Esophagus (tissue), 2 donors: ENCODE data around the gene IL1RAP. TPM values are rescaled to one million over a fixed set of nuclear protein-coding genes. Genes with fewer than 3 reads are reported as not detected.
A peak's percentile ranks its signal among the peaks of the same experiment; 100 is the strongest.

ENCODE experiments used
- H3K27ac ChIP-seq, 2 donors: one replicate each; pipeline ENCODE4 v1.5.1; 2013; ENCODE audit warnings: low read depth in 2 of 2, mild to moderate bottlenecking in 2 of 2, inconsistent platforms in 1 of 2, low read length in 1 of 2, moderate library complexity in 1 of 2
- H3K27me3 ChIP-seq, 2 donors: one replicate each; pipeline ENCODE4 v1.6.1; 2013; ENCODE audit warnings: low read length in 2 of 2, control low read depth in 1 of 2, mild to moderate bottlenecking in 1 of 2; ENCODE audit not compliant: insufficient read depth in 2 of 2, control insufficient read depth in 1 of 2
- H3K36me3 ChIP-seq, 2 donors: one replicate each; pipeline ENCODE4 v1.6.1; 2013; ENCODE audit warnings: low read length in 1 of 2; ENCODE audit not compliant: control insufficient read depth in 2 of 2, insufficient read depth in 2 of 2
- H3K4me1 ChIP-seq, 2 donors: one replicate each; pipeline ENCODE4 v1.6.1; 2013; ENCODE audit warnings: low read length in 1 of 2; ENCODE audit not compliant: control insufficient read depth in 2 of 2, insufficient read depth in 2 of 2
- H3K4me3 ChIP-seq, 2 donors: one replicate each; pipeline ENCODE4 v1.5.1; 2013; ENCODE audit warnings: low read length in 2 of 2, mild to moderate bottlenecking in 2 of 2, low read depth in 1 of 2, moderate library complexity in 1 of 2
- H3K9me3 ChIP-seq, 2 donors: one replicate each; pipeline ENCODE4 v1.6.1; 2013; ENCODE audit warnings: mild to moderate bottlenecking in 2 of 2, low read depth in 1 of 2, low read length in 1 of 2, moderate library complexity in 1 of 2; ENCODE audit not compliant: control insufficient read depth in 2 of 2, insufficient read depth in 1 of 2
- WGBS, 2 donors: extraction: QIAGEN DNeasy Blood & Tissue Kit; methylation state at CpG; one replicate each; pipeline ENCODE4 v1.1.7; 2013; 5-methylcytosine and 5-hydroxymethylcytosine counted together
- polyA plus RNA-seq, 2 donors: library from polyadenylated mRNA; stranded (reverse); fragments of 200-250 nt; gene quantifications; one replicate each; pipeline ENCODE4 v1.2.3, GENCODE V29; 2013
- donor health status: healthy with polysubstance abuse.
- donor health status: Bipolar disorder and iron deficiency.

The IL1RAP gene
- polyA plus RNA-seq, 2 donors: 5.9 to 14.5 TPM

GRCh38 chr3:190581041-190581541 lies 67.2 kb downstream of the IL1RAP start:
- H3K4me1 ChIP-seq: no peaks in the 10 kb centered on the region
- no peak overlapping the region for H3K4me3 ChIP-seq
- WGBS, 2 donors: 69 to 79% methylated on average over 5 of the region's 5 CpGs
- H3K36me3 ChIP-seq: no peaks in the 10 kb centered on the region
- H3K9me3 ChIP-seq: no peaks in the 10 kb centered on the region
- no peaks in the 10 kb centered on the region for H3K27me3 ChIP-seq
- no peak overlapping the region for H3K27ac ChIP-seq

GRCh38 chr3:190582667-190583066 lies 68.8 kb downstream of the IL1RAP start:
- Histone ChIP-seq H3K4me1 (no peaks in the 10 kb centered on the region), H3K9me3 (no peaks in the 10 kb centered on the region), H3K36me3 (no peaks in the 10 kb centered on the region), H3K27ac (no peak overlapping the region), H3K27me3 (no peaks in the 10 kb centered on the region), H3K4me3 (no peak overlapping the region)
- 94 to 96% methylated on average over 2 of the region's 2 CpGs for WGBS, 2 donors

DNA sequence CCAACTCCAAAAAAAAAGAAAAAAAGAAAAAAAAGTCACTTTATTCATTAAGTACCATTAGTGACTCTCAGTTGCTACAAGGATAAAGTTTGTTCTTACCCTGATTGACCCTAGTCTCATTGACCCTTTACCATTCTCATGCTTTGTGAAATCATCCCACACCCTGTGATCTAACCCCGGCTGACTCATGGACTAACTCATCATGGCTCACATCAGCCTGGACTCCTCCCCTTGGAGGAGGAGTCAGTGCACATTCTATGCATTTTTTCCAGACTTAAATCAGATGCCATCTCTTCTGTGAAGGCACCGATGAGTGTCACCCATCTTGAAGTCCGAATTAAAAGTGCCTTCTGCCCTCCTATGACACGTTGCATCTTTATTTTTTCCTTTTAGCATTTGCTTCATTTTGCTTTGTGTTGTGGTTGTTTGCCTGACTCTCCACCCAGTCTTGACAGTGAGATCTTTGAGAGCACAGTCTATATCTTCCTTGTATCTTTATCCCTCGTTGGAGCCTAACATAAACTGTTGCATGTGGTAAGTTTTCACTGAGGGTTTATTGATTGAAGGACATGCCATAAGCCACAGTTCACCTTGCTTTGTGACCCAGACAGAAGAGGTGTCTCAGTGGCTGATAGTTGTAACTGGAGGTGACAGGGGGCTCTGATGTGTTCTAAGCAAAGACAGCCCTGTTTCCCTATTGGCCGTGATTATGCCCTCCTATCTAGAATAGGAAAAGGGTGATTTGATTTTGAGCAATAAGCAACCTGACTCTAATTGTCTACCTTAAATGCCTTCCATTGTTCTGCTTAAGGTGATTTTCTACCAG lies 72.1 kb downstream of the IL1RAP start:
- Histone ChIP-seq H3K9me3 (no peaks in the 10 kb centered on the region), H3K36me3 (no peaks in the 10 kb centered on the region), H3K27ac (peak overlapping the region; percentile 49 to 85), H3K4me1 (no peaks in the 10 kb centered on the region), H3K4me3 (no peak overlapping the region), H3K27me3 (no peaks in the 10 kb centered on the region)
- WGBS, 2 donors: 56% methylated on average over 6 of the region's 6 CpGs

- Histone ChIP-seq H3K4me1 (no peaks in the 10 kb centered on the region), H3K27ac (peak overlapping the region; percentile 49 to 85), H3K36me3 (no peaks in the 10 kb centered on the region), H3K9me3 (no peaks in the 10 kb centered on the region), H3K27me3 (no peaks in the 10 kb centered on the region), H3K4me3 (no peak overlapping the region)
- whole genome bisulfite sequencing, 2 donors: 41 to 56% methylated on average over 4 of the region's 4 CpGs
Measured at GRCh38 chr3:190586631-190587011, 72.7 kb downstream of the IL1RAP start.

DNA sequence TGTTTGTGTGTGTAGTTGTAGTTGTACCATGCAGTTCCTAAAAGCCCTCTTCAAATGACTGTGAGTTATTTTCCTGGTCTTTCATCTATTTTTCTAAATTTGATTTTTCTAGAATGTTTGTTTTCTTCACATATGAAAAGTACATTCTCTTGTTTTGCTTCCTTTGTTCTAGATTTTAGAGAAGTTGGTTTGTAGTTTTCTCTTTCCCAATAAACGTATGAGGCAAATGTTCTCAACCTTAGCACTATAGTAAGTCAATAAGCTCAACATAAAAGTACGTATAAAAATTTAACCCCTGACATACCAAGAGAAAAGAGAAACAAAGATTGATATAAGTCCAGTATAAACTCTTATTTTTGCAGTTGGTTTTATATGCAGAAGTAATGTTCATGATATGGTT lies 74.7 kb downstream of the IL1RAP start:
- Histone ChIP-seq H3K4me3 (no peak overlapping the region), H3K27me3 (no peaks in the 10 kb centered on the region), H3K27ac (no peak overlapping the region), H3K36me3 (no peaks in the 10 kb centered on the region), H3K9me3 (no peaks in the 10 kb centered on the region), H3K4me1 (no peaks in the 10 kb centered on the region)
- WGBS, 2 donors: 67 to 68% methylated on average over 2 of the region's 2 CpGs

- no peaks in the 10 kb centered on the region for H3K9me3 ChIP-seq
- WGBS, 2 donors: 82 to 94% methylated on average over 7 of the region's 7 CpGs
- H3K27ac ChIP-seq: no peak overlapping the region
Measured at GRCh38 chr3:190589326-190589725, 75.4 kb downstream of the IL1RAP start.

DNA sequence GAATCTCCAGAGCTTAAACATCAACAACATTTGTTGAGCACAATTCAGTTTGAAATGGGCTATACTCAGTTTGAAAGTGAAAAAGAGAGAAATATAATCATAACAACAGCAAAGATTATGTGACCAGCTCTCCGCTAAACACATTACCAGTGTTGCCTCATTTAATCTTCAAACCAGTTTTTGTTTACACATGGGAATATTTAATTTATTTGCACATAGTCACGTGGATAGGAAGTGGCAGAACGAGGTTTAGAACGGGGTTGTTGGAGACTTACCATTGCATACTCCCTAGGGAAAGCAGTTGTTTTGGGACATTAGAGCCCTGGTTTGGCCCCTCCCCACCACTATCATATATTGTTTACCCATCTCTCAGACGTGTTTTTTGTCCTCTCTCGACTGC lies 77.2 kb downstream of the IL1RAP start:
- Histone ChIP-seq H3K4me1 (no peaks in the 10 kb centered on the region), H3K36me3 (no peaks in the 10 kb centered on the region), H3K9me3 (no peaks in the 10 kb centered on the region), H3K27ac (no peak overlapping the region), H3K27me3 (no peaks in the 10 kb centered on the region), H3K4me3 (no peak overlapping the region)
- 39 to 57% methylated on average over 6 of the region's 6 CpGs for WGBS, 2 donors

More at GRCh38 chr3:190589326-190589725, 75.4 kb downstream of the IL1RAP start:
- Histone ChIP-seq H3K4me3 (no peak overlapping the region), H3K36me3 (no peaks in the 10 kb centered on the region), H3K4me1 (no peaks in the 10 kb centered on the region), H3K27me3 (no peaks in the 10 kb centered on the region)

DNA sequence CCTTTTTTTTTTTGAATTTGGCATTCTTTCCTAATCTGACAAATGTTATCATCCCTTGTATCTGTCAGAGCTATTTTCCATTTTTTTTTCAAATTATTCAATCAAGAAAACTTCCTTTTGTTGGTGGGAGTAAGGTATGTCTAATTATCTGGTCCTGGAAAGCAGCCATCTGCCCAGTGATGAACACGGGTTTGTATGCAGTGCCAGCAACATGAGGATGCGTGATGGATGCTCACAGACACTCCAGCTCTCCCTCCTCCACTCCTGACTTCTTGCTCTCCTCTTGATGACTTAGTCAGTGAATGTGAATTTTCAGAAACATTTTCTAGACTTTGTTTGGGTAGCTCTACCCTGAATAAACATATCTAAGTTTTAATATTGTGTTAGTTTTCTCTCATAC lies 79.2 kb downstream of the IL1RAP start:
- H3K4me3 ChIP-seq: no peak overlapping the region
- 87 to 88% methylated on average over 2 of the region's 2 CpGs for WGBS, 2 donors
- H3K9me3 ChIP-seq: no peaks in the 10 kb centered on the region
- no peaks in the 10 kb centered on the region for H3K27me3 ChIP-seq
- H3K27ac ChIP-seq: no peak overlapping the region
- H3K36me3 ChIP-seq: no peaks in the 10 kb centered on the region
- no peaks in the 10 kb centered on the region for H3K4me1 ChIP-seq

DNA sequence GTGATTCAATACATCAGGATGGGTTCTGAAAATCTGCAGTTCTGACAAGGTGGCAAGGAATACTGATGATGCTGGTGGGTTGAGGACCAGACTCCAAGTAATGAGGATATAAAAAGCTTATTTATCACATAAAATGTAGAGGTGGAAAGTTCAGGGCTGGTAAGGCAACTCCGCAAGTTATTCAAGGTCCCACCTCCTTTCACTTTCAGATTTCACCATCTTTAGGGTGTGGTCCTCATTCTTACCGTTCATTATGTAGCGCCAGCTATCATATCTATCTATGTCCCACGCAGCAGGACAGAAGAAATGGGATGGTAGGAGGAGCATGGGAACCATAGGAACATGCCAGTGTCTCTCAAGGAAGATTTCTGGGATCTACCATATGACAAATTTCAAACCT lies 80.3 kb downstream of the IL1RAP start:
- Histone ChIP-seq H3K27me3 (no peaks in the 10 kb centered on the region), H3K36me3 (no peaks in the 10 kb centered on the region), H3K4me3 (no peak overlapping the region), H3K4me1 (no peaks in the 10 kb centered on the region), H3K9me3 (no peaks in the 10 kb centered on the region), H3K27ac (no peak overlapping the region)
- 65 to 88% methylated on average over 4 of the region's 4 CpGs for WGBS, 2 donors
